ENCODE data around the gene CBX2. TPM values are rescaled to one million over a fixed set of nuclear protein-coding genes. Genes with fewer than 3 reads are reported as not detected.
"Not testable (repeated sequence)": the region's sequence is repeated elsewhere in the genome, so short reads cannot be mapped to it uniquely, and the experiment has no call there.

Gene CBX2
- total RNA-seq, 1 experiment from 2014 or later = 4.8 TPM

- Histone ChIP-seq H3K9ac (ENCODE audit: low read length) (no peak overlapping the region), H3K36me3 (ENCODE audit: insufficient read depth, low read length) (no peaks in the 10 kb centered on the region), H3K9me2 (replicated peaks; ENCODE audit: insufficient read depth, low read length) (no peaks in the 10 kb centered on the region), H3K4me2 (ENCODE audit: low read depth, low read length, poor library complexity, severe bottlenecking) (no peak overlapping the region), H3K79me2 (ENCODE audit: low read length) (no peaks in the 10 kb centered on the region), H2AFZ (ENCODE audit: low read length) (no peak overlapping the region), H4K20me1 (ENCODE audit: insufficient read depth, low read depth, low read length) (no peaks in the 10 kb centered on the region), H3K9me3 (ENCODE audit: low read length) (no peaks in the 10 kb centered on the region), H3K27me3 (ENCODE audit: low read length) (no peaks in the 10 kb centered on the region), H3K4me1 (ENCODE audit: low read length) (no peaks in the 10 kb centered on the region), H3K4me3 (ENCODE audit: low read length) (no peak overlapping the region), H3K27ac (ENCODE audit: low read length) (no peak overlapping the region)
- no peak for DNase-seq
Measured at GRCh38 chr17:79769570-79770506, 8.1 kb upstream of the CBX2 start.

GRCh38 chr17:79771276-79771675 is 6.7 kb upstream of the CBX2 start:
- Histone ChIP-seq H3K27me3 (ENCODE audit: low read length) (no peaks in the 10 kb centered on the region), H3K4me1 (ENCODE audit: low read length) (no peaks in the 10 kb centered on the region)

GRCh38 chr17:79772726-79773125 is 5.2 kb upstream of the CBX2 start:
- not testable (repeated sequence) for H3K36me3 ChIP-seq (ENCODE audit: insufficient read depth, low read length); H4K20me1 ChIP-seq (ENCODE audit: insufficient read depth, low read depth, low read length); H2AFZ ChIP-seq (ENCODE audit: low read length); H3K4me2 ChIP-seq (ENCODE audit: low read depth, low read length, poor library complexity, severe bottlenecking); DNase-seq; H3K4me3 ChIP-seq (ENCODE audit: low read length); H3K27ac ChIP-seq (ENCODE audit: low read length); H3K79me2 ChIP-seq (ENCODE audit: low read length); H3K4me1 ChIP-seq (ENCODE audit: low read length); H3K27me3 ChIP-seq (ENCODE audit: low read length); H3K9me2 ChIP-seq (replicated peaks; ENCODE audit: insufficient read depth, low read length); H3K9me3 ChIP-seq (ENCODE audit: low read length); H3K9ac ChIP-seq (ENCODE audit: low read length)

More at GRCh38 chr17:79771276-79771675, 6.7 kb upstream of the CBX2 start:
- Histone ChIP-seq H3K9me3 (ENCODE audit: low read length) (no peaks in the 10 kb centered on the region), H3K4me3 (ENCODE audit: low read length) (no peak overlapping the region), H3K36me3 (ENCODE audit: insufficient read depth, low read length) (no peaks in the 10 kb centered on the region), H3K9ac (ENCODE audit: low read length) (no peak overlapping the region), H3K79me2 (ENCODE audit: low read length) (no peaks in the 10 kb centered on the region), H3K4me2 (ENCODE audit: low read depth, low read length, poor library complexity, severe bottlenecking) (no peak overlapping the region), H2AFZ (ENCODE audit: low read length) (no peak overlapping the region), H3K27ac (ENCODE audit: low read length) (no peak overlapping the region), H3K9me2 (replicated peaks; ENCODE audit: insufficient read depth, low read length) (no peaks in the 10 kb centered on the region), H4K20me1 (ENCODE audit: insufficient read depth, low read depth, low read length) (no peaks in the 10 kb centered on the region)
- no peak for DNase-seq

GRCh38 chr17:79774561-79774975 is 3.4 kb upstream of the CBX2 start:
- no peak overlapping the region for H3K27ac ChIP-seq (ENCODE audit: low read length)
- no peaks in the 10 kb centered on the region for H3K9me3 ChIP-seq (ENCODE audit: low read length)
- H3K4me3 ChIP-seq (ENCODE audit: low read length) = no peak overlapping the region
- H2AFZ ChIP-seq (ENCODE audit: low read length) = no peak overlapping the region
- no peaks in the 10 kb centered on the region for H3K27me3 ChIP-seq (ENCODE audit: low read length)
- no peak overlapping the region for H3K4me2 ChIP-seq (ENCODE audit: low read depth, low read length, poor library complexity, severe bottlenecking)
- peaks cover 8% of the 10 kb centered on the region for H4K20me1 ChIP-seq (ENCODE audit: insufficient read depth, low read depth, low read length)
- DNase-seq = no peak
- H3K9ac ChIP-seq (ENCODE audit: low read length) = no peak overlapping the region
- peaks cover 14% of the 10 kb centered on the region for H3K4me1 ChIP-seq (ENCODE audit: low read length)
- no peaks in the 10 kb centered on the region for H3K79me2 ChIP-seq (ENCODE audit: low read length)
- H3K36me3 ChIP-seq (ENCODE audit: insufficient read depth, low read length) = no peaks in the 10 kb centered on the region
- no peaks in the 10 kb centered on the region for H3K9me2 ChIP-seq (replicated peaks; ENCODE audit: insufficient read depth, low read length)

- H3K9me2 ChIP-seq (replicated peaks; ENCODE audit: insufficient read depth, low read length) = no peaks in the 10 kb centered on the region
- no peak overlapping the region for H3K9ac ChIP-seq (ENCODE audit: low read length)
- H2AFZ ChIP-seq (ENCODE audit: low read length) = no peak overlapping the region
- H3K4me1 ChIP-seq (ENCODE audit: low read length) = peaks cover 14% of the 10 kb centered on the region
- H3K27me3 ChIP-seq (ENCODE audit: low read length) = no peaks in the 10 kb centered on the region
- H4K20me1 ChIP-seq (ENCODE audit: insufficient read depth, low read depth, low read length) = peaks cover 10% of the 10 kb centered on the region
- H3K4me2 ChIP-seq (ENCODE audit: low read depth, low read length, poor library complexity, severe bottlenecking) = no peak overlapping the region
- no peak for DNase-seq
- no peaks in the 10 kb centered on the region for H3K9me3 ChIP-seq (ENCODE audit: low read length)
- H3K79me2 ChIP-seq (ENCODE audit: low read length) = no peaks in the 10 kb centered on the region
- H3K4me3 ChIP-seq (ENCODE audit: low read length) = no peak overlapping the region
- no peaks in the 10 kb centered on the region for H3K36me3 ChIP-seq (ENCODE audit: insufficient read depth, low read length)
- H3K27ac ChIP-seq (ENCODE audit: low read length) = no peak overlapping the region
Measured at GRCh38 chr17:79775632-79776031, 2.3 kb upstream of the CBX2 start.

GRCh38 chr17:79776376-79777119 is 1.4 kb upstream of the CBX2 start:
- Histone ChIP-seq H3K4me2 (ENCODE audit: low read depth, low read length, poor library complexity, severe bottlenecking) (no peak overlapping the region), H3K9ac (ENCODE audit: low read length) (no peak overlapping the region), H3K4me3 (ENCODE audit: low read length) (no peak overlapping the region), H3K9me3 (ENCODE audit: low read length) (no peaks in the 10 kb centered on the region), H3K36me3 (ENCODE audit: insufficient read depth, low read length) (no peaks in the 10 kb centered on the region), H3K9me2 (replicated peaks; ENCODE audit: insufficient read depth, low read length) (no peaks in the 10 kb centered on the region), H3K27ac (ENCODE audit: low read length) (no peak overlapping the region), H2AFZ (ENCODE audit: low read length) (no peak overlapping the region), H3K27me3 (ENCODE audit: low read length) (no peaks in the 10 kb centered on the region), H4K20me1 (ENCODE audit: insufficient read depth, low read depth, low read length) (peaks cover 10% of the 10 kb centered on the region), H3K4me1 (ENCODE audit: low read length) (peaks cover 14% of the 10 kb centered on the region), H3K79me2 (ENCODE audit: low read length) (no peaks in the 10 kb centered on the region)
- no peak for DNase-seq

GRCh38 chr17:79777120-79777893 is 641 bp upstream of the CBX2 start:
- Histone ChIP-seq H3K4me1 (ENCODE audit: low read length) (peaks cover 14% of the 10 kb centered on the region), H3K36me3 (ENCODE audit: insufficient read depth, low read length) (no peaks in the 10 kb centered on the region), H3K79me2 (ENCODE audit: low read length) (no peaks in the 10 kb centered on the region), H3K27me3 (ENCODE audit: low read length) (no peaks in the 10 kb centered on the region), H4K20me1 (ENCODE audit: insufficient read depth, low read depth, low read length) (peaks cover 10% of the 10 kb centered on the region), H3K9me2 (replicated peaks; ENCODE audit: insufficient read depth, low read length) (no peaks in the 10 kb centered on the region), H3K27ac (ENCODE audit: low read length) (no peak overlapping the region), H3K4me2 (ENCODE audit: low read depth, low read length, poor library complexity, severe bottlenecking) (peak overlapping the region; percentile 99), H3K4me3 (ENCODE audit: low read length) (peak overlapping the region; percentile 70), H3K9me3 (ENCODE audit: low read length) (no peaks in the 10 kb centered on the region), H3K9ac (ENCODE audit: low read length) (peak overlapping the region; percentile 72), H2AFZ (ENCODE audit: low read length) (peak overlapping the region; percentile 84; the same call in 1 of the 2 replicates)
- peak; percentile 75 for DNase-seq

All from Karpas-422 (cell line).